ENCODE results near the gene DPYD.
A peak's percentile ranks its signal among the peaks of the same experiment; 100 is the strongest.

Gene DPYD

DNA sequence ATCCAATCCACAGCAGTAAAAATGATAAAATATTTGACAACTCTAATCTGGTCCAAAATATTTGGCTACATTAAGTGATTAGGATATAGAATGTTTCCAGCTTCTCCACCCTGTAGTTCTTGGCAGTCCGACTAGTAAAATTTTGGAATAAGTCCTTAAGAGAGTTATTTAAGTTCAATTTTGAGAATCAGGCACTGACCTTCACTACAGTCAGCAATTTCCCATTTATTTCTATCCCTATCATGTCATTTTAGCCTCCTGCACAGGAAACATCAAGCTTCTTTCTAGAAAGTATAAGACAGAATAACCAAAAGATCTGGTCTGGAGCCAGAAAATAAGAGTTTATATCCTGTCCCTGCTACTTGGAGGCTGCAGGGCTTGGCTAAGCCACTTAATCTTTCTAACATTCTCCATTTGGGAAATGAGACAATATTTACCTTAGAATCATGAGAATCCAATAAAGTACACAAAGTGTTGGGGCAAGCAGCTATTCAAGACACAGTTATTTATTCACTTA is 162.2 kb downstream of the DPYD start:
- no peaks in the 10 kb centered on the region for H3K9me3 ChIP-seq (ENCODE audit: severe bottlenecking)
- TF ChIP-seq, protein P1, sequence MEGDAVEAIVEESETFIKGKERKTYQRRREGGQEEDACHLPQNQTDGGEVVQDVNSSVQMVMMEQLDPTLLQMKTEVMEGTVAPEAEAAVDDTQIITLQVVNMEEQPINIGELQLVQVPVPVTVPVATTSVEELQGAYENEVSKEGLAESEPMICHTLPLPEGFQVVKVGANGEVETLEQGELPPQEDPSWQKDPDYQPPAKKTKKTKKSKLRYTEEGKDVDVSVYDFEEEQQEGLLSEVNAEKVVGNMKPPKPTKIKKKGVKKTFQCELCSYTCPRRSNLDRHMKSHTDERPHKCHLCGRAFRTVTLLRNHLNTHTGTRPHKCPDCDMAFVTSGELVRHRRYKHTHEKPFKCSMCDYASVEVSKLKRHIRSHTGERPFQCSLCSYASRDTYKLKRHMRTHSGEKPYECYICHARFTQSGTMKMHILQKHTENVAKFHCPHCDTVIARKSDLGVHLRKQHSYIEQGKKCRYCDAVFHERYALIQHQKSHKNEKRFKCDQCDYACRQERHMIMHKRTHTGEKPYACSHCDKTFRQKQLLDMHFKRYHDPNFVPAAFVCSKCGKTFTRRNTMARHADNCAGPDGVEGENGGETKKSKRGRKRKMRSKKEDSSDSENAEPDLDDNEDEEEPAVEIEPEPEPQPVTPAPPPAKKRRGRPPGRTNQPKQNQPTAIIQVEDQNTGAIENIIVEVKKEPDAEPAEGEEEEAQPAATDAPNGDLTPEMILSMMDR (IDR thresholded peaks at IDR 0.05; ENCODE audit: poor library complexity, severe bottlenecking) = no peak
- ATAC-seq (ENCODE audit: low read depth) (no peak), DNase-seq (ENCODE audit: low spot score) (no peak)
- no peaks in the 10 kb centered on the region for H3K36me3 ChIP-seq (ENCODE audit: low read depth)
- H3K4me3 ChIP-seq (ENCODE audit: severe bottlenecking) = no peak overlapping the region
- no peaks in the 10 kb centered on the region for H3K4me1 ChIP-seq (ENCODE audit: insufficient read depth, poor library complexity, severe bottlenecking)
- no peaks in the 10 kb centered on the region for H3K27me3 ChIP-seq (ENCODE audit: insufficient read depth, poor library complexity, severe bottlenecking)
- no peak overlapping the region for H3K27ac ChIP-seq (ENCODE audit: poor library complexity, severe bottlenecking)

DNA sequence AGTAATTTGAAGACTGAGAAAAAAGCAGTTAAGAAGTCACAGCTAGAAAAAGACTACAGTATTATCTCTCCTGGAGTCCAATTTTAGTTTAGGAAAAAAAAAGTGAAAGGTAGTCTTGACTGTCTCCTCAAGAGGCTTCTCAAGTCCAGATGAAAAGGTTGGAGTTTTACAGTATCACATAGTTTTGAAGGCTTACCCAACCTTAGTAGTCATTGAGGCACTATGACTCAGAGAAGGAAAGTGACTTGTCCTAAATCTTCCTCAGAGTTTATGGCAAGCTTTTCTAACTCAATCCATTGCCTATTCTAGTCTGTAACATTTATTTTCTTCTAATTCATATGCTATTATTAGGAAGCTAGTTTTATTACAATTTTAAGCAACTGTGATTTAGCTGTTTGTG is 174.9 kb downstream of the DPYD start:
- Histone ChIP-seq H3K27me3 (ENCODE audit: insufficient read depth, poor library complexity, severe bottlenecking) (no peaks in the 10 kb centered on the region), H3K4me3 (ENCODE audit: severe bottlenecking) (no peak overlapping the region), H3K36me3 (ENCODE audit: low read depth) (no peaks in the 10 kb centered on the region), H3K9me3 (ENCODE audit: severe bottlenecking) (peaks cover 1% of the 10 kb centered on the region), H3K4me1 (ENCODE audit: insufficient read depth, poor library complexity, severe bottlenecking) (no peaks in the 10 kb centered on the region), H3K27ac (ENCODE audit: poor library complexity, severe bottlenecking) (no peak overlapping the region)
- DNase-seq (ENCODE audit: low spot score) (no peak), ATAC-seq (ENCODE audit: low read depth) (peak; percentile 48; the same call in 2 of the 3 replicates)
- TF ChIP-seq, protein P1 (IDR thresholded peaks at IDR 0.05; ENCODE audit: poor library complexity, severe bottlenecking) = no peak

- TF ChIP-seq, protein P1 (IDR thresholded peaks at IDR 0.05; ENCODE audit: poor library complexity, severe bottlenecking) = no peak
Measured at GRCh38 chr1:97744977-97745376, 175.9 kb downstream of the DPYD start.

DNA sequence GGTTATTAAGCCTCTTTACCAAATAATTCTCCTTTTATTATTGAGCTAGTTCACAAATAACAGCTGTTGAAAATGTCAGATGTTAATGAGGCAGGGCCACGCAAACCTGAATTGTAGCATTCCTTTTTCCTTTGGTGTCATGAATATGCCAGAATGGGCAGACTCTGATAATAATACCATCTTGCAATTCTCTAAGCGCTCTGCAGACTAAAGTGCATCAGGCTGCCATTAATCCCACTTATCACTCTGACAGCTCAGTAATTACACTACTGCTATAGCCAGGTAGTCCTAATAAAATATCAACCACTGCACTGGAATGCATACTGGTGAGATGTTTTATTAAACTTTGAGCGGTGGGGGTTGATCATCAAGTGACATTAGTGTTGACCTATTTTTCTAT is 177.7 kb downstream of the DPYD start:
- ATAC-seq (ENCODE audit: low read depth) = no peak
- TF ChIP-seq, protein P1 (IDR thresholded peaks at IDR 0.05; ENCODE audit: poor library complexity, severe bottlenecking) = no peak
- no peak overlapping the region for H3K4me3 ChIP-seq (ENCODE audit: severe bottlenecking)
- H3K36me3 ChIP-seq (ENCODE audit: low read depth) = no peaks in the 10 kb centered on the region
- no peaks in the 10 kb centered on the region for H3K4me1 ChIP-seq (ENCODE audit: insufficient read depth, poor library complexity, severe bottlenecking)
- H3K27me3 ChIP-seq (ENCODE audit: insufficient read depth, poor library complexity, severe bottlenecking) = no peaks in the 10 kb centered on the region
- H3K27ac ChIP-seq (ENCODE audit: poor library complexity, severe bottlenecking) = no peak overlapping the region
- no peaks in the 10 kb centered on the region for H3K9me3 ChIP-seq (ENCODE audit: severe bottlenecking)
- DNase-seq (ENCODE audit: low spot score) = no peak

More at GRCh38 chr1:97744977-97745376, 175.9 kb downstream of the DPYD start:
- Histone ChIP-seq H3K27me3 (ENCODE audit: insufficient read depth, poor library complexity, severe bottlenecking) (no peaks in the 10 kb centered on the region), H3K36me3 (ENCODE audit: low read depth) (no peaks in the 10 kb centered on the region), H3K4me3 (ENCODE audit: severe bottlenecking) (no peak overlapping the region), H3K27ac (ENCODE audit: poor library complexity, severe bottlenecking) (no peak overlapping the region), H3K4me1 (ENCODE audit: insufficient read depth, poor library complexity, severe bottlenecking) (no peaks in the 10 kb centered on the region), H3K9me3 (ENCODE audit: severe bottlenecking) (no peaks in the 10 kb centered on the region)
- ATAC-seq (ENCODE audit: low read depth) = no peak
- no peak for DNase-seq (ENCODE audit: low spot score)

- no peak overlapping the region for H3K4me3 ChIP-seq (ENCODE audit: severe bottlenecking)
- TF ChIP-seq, protein P1 (IDR thresholded peaks at IDR 0.05; ENCODE audit: poor library complexity, severe bottlenecking) = no peak
- H3K9me3 ChIP-seq (ENCODE audit: severe bottlenecking) = no peaks in the 10 kb centered on the region
- no peak overlapping the region for H3K27ac ChIP-seq (ENCODE audit: poor library complexity, severe bottlenecking)
- ATAC-seq (ENCODE audit: low read depth) (no peak), DNase-seq (ENCODE audit: low spot score) (no peak)
- H3K4me1 ChIP-seq (ENCODE audit: insufficient read depth, poor library complexity, severe bottlenecking) = no peaks in the 10 kb centered on the region
- H3K36me3 ChIP-seq (ENCODE audit: low read depth) = no peaks in the 10 kb centered on the region
- no peaks in the 10 kb centered on the region for H3K27me3 ChIP-seq (ENCODE audit: insufficient read depth, poor library complexity, severe bottlenecking)
Measured at GRCh38 chr1:97740891-97741290, 179.9 kb downstream of the DPYD start.

All from RWPE2 (cell line).